NT2/D1 (cell line): Measurements from ENCODE around the gene CCDC66.
A peak's percentile ranks its signal among the peaks of the same experiment; 100 is the strongest.

Experiments used
- DNase-seq: peaks from one replicate; pipeline ENCODE4 v3.0.0-alpha.2; 2011; ENCODE audit warnings: low read depth, low spot score
- H3K27me3 ChIP-seq: 2 replicates; pipeline ENCODE4 v1.6.0; 2011; ENCODE audit warnings: mild to moderate bottlenecking; ENCODE audit not compliant: insufficient read length, insufficient read depth
- H3K36me3 ChIP-seq: 2 replicates; pipeline ENCODE4 v1.6.1; 2011; ENCODE audit warnings: mild to moderate bottlenecking, low read length, mixed read lengths; ENCODE audit not compliant: insufficient read depth, insufficient read length
- H3K4me1 ChIP-seq: 2 replicates; pipeline ENCODE4 v1.5.1; 2011; ENCODE audit not compliant: insufficient read depth, insufficient read length
- H3K4me3 ChIP-seq: 2 replicates; pipeline ENCODE4 v1.5.1; 2011; ENCODE audit warnings: low read depth; ENCODE audit not compliant: insufficient read length
- H3K9ac ChIP-seq: 2 replicates; pipeline ENCODE4 v1.6.0; 2011; ENCODE audit warnings: low read depth; ENCODE audit not compliant: insufficient read length
- H3K9me3 ChIP-seq: 2 replicates; pipeline ENCODE4 v1.5.1; 2011; ENCODE audit warnings: mild to moderate bottlenecking, low read length; ENCODE audit not compliant: insufficient read depth
- SUZ12 ChIP-seq: IDR thresholded peaks from 2 replicates; pipeline ENCODE4 v1.6.1; 2011; ENCODE audit not compliant: insufficient read length, insufficient read depth; ENCODE audit errors: extremely low read depth
- YY1 ChIP-seq: IDR thresholded peaks from 2 replicates; pipeline ENCODE4 v1.6.1; 2011; ENCODE audit not compliant: insufficient read length, insufficient read depth
- ZNF274 ChIP-seq: IDR thresholded peaks from 2 replicates; pipeline ENCODE4 v1.6.1; 2011; ENCODE audit warnings: mild to moderate bottlenecking, low read depth, low read length

The CCDC66 gene

DNA sequence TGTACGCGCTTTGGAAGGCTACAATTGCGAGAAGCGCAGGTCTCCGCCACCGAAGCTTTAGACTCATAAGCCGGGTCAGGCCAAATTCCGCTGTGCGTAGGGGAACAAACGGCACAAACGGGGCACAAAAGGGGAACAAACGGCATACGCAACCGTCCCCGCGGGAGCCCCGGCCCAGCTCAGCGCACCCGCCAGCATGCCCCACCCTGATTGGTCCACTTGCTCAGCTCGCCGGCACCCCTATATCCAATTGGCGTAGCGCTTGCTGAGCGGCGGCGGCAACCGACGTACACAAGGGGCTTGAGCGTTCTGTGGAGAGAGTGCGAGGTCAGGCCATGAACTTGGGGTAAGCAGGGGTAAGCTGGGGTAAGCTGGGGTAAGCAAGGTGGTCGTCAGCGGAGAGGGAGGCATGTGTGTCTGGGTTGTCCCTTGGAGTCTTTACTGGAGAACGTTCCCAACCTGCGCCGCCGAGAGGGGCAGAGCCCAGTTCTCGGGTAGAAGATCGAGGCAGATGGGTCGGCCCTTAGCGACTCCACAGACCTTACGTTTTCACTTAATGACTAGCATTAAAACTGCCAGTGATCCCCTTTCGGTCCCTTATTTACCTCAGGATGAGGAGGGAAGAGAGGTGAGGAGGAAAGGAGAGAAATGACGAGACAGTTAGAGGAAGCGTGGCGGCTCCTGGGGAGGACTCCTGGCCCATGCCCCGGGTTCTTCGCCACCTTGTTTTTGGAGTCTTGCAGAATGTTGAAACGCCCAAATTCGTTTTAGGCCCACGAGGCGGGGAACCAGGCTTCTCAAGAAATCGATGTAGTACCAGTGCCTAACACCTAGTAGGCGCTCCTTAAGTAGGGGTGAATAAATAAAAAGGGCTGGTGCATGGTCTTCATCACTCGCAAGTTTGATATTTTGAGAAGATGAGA, at the start of gene CCDC66:
TSS of gene CCDC66 (plus strand) at position 268 of the 923 bp plus-strand sequence. CDS start at position 336, 68 bp downstream.
- peak; percentile 94 for DNase-seq
- peaks cover 36% of the 10 kb centered on the region for H3K36me3 ChIP-seq
- H3K9ac ChIP-seq: peak within 1 kb of the TSS; percentile 93
- H3K4me1 ChIP-seq: no peaks in the 10 kb centered on the region
- no peaks in the 10 kb centered on the region for H3K9me3 ChIP-seq
- H3K4me3 ChIP-seq: peak within 1 kb of the TSS; percentile 84
- no peak for TF ChIP-seq ZNF274
- TF ChIP-seq SUZ12: no peak
- no peak for TF ChIP-seq YY1
- H3K27me3 ChIP-seq: no peaks in the 10 kb centered on the region

DNA sequence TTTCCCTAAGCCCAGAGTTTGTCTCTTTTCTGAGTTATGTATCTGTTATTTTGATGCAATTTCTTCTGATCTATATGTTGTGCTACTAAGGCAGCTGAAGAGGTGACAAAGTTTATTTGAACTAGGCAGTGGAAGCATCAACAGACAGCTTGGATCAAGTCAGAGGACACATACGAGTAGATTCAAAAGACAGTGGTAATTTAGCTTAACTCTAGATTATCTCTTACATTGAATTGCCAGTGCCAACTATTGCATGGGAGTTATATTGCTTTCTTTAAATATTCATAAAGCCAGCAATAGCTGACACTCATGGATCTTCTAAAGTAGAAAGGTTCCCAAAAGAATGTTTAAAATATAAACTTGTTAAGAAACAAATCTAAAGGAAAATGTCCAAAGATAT, 37.3 kb upstream of the CCDC66 start:
- H3K9me3 ChIP-seq: peaks cover 4% of the 10 kb centered on the region; the same call in 1 of the 2 replicates
- no peak for TF ChIP-seq SUZ12
- no peak for TF ChIP-seq YY1
- no peak for TF ChIP-seq ZNF274
- DNase-seq: no peak
- no peak overlapping the region for H3K9ac ChIP-seq
- H3K36me3 ChIP-seq: no peaks in the 10 kb centered on the region
- no peak overlapping the region for H3K4me3 ChIP-seq
- H3K27me3 ChIP-seq: no peaks in the 10 kb centered on the region
- no peaks in the 10 kb centered on the region for H3K4me1 ChIP-seq

DNA sequence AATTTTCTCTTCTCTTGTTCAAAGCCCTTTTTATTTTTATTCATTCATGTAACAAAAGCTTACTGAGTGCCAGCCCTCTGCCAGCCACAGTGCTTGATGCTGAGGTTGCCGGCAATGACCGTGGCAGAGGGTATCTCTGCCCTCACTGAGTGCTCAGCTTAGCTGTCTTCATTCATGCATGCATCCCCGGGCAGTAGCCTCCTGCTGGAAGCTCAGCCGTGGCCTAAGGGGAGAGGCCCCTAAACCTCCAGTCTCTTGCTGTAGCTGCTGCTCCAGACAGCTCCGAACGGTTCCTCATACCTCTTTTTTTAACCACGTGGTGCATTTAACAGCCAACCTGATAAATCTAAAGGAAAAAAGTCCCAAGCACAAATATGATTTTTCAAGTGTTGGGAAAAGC, 34.6 kb upstream of the CCDC66 start:
- Histone ChIP-seq H3K4me1 (peaks cover 5% of the 10 kb centered on the region), H3K36me3 (no peaks in the 10 kb centered on the region), H3K27me3 (no peaks in the 10 kb centered on the region), H3K9ac (no peak overlapping the region), H3K9me3 (no peaks in the 10 kb centered on the region), H3K4me3 (no peak overlapping the region)
- peak; percentile 8 for DNase-seq
- TF ChIP-seq SUZ12 (no peak), ZNF274 (no peak), YY1 (no peak)

DNA sequence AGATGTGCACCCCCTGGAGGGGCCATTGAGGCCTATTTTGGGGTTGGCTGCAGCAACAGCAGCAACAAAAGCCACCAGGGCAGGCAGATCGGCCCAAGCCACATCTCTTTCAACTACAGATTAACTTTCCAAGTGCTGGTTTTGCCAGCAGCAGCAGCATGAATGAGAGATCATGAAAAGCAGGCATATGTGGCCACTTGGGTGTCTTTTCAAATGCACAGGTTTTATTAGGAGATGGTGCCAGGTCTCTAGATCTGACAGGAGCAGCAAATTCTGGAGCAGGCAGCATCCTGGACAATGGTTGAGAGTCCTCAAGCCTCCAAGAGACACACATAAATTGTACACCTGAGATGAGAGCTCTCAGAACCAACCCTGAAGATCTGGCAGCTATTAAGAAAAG, 31.7 kb upstream of the CCDC66 start:
- peaks cover 5% of the 10 kb centered on the region for H3K4me1 ChIP-seq
- no peak overlapping the region for H3K4me3 ChIP-seq
- peak; percentile 9 for DNase-seq
- TF ChIP-seq YY1 (no peak), SUZ12 (no peak)
- no peak overlapping the region for H3K9ac ChIP-seq
- no peaks in the 10 kb centered on the region for H3K36me3 ChIP-seq
- H3K9me3 ChIP-seq: no peaks in the 10 kb centered on the region
- no peaks in the 10 kb centered on the region for H3K27me3 ChIP-seq

DNA sequence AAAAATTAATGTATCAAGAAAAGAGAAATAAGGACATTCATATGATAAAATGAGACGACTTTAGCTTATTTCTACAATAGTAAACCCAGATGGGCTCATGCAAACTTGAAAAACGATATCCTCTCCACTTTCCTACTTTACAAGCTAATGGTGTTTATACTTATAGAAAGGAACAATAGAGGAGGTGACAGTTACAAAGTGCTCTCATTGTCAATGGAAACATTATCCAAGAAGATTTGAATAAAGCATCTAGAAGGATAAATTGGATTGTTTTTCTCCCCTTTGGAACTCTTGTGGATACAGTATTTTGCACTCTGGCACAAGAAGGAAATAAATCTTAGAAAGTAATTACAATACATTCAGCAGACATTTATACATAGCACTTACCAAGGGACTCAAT, 20.2 kb upstream of the CCDC66 start:
- H3K36me3 ChIP-seq: no peaks in the 10 kb centered on the region
- TF ChIP-seq SUZ12: no peak
- TF ChIP-seq YY1: no peak
- TF ChIP-seq ZNF274: no peak
- DNase-seq: no peak
- H3K4me1 ChIP-seq: no peaks in the 10 kb centered on the region
- H3K27me3 ChIP-seq: no peaks in the 10 kb centered on the region
- H3K9me3 ChIP-seq: no peaks in the 10 kb centered on the region
- no peak overlapping the region for H3K9ac ChIP-seq
- no peak overlapping the region for H3K4me3 ChIP-seq

DNA sequence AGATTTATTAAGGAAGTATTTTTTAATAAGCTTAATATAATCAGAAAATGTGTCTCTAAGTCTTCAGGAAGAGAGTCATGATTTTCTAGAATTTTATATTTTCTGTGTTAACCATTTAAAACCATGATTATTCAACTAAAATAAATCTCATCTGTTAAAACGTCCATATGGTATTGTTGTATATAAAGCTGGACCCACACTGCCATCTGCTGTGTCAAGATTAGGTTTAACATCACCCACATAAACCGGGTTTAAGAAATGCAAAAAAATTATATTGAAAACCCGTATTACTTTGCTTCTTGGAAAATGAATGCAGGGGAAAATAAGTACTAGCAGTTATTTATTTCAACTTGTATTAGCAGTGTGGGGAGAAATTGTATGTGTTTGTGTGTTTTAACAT, 9.5 kb upstream of the CCDC66 start:
- Histone ChIP-seq H3K4me3 (no peak overlapping the region), H3K4me1 (no peaks in the 10 kb centered on the region), H3K36me3 (no peaks in the 10 kb centered on the region), H3K27me3 (no peaks in the 10 kb centered on the region), H3K9me3 (no peaks in the 10 kb centered on the region), H3K9ac (no peak overlapping the region)
- TF ChIP-seq ZNF274 (no peak), YY1 (no peak), SUZ12 (no peak)
- no peak for DNase-seq

DNA sequence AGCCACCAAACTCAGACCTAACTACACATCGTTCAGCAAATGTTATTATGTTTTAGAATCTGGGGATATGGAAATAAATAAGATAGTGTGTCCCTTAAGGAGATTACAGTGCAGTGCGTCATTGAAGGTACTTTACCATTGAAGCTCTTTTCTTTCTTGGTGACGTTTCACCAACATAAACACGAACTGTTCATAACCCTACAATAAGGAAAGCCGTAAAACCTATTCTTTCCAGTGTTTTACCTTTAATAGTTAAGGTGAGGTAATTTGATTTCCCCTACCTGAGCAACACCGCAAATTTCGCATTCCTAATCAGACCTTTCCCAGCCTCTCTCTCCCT, 826 bp downstream of the CCDC66 start:
- peak overlapping the region; percentile 93 for H3K9ac ChIP-seq
- peaks cover 39% of the 10 kb centered on the region for H3K36me3 ChIP-seq
- DNase-seq: no peak
- no peaks in the 10 kb centered on the region for H3K4me1 ChIP-seq
- TF ChIP-seq SUZ12 (no peak), YY1 (no peak), ZNF274 (no peak)
- H3K4me3 ChIP-seq: peak overlapping the region; percentile 84
- H3K27me3 ChIP-seq: no peaks in the 10 kb centered on the region
- no peaks in the 10 kb centered on the region for H3K9me3 ChIP-seq
